GM12878 (cell line): Measurements from ENCODE around the gene E2F2. TPM values are rescaled to one million over a fixed set of nuclear protein-coding genes. Genes with fewer than 3 reads are reported as not detected.

Source experiments
- ATAC-seq: fragments of 200-7000 bp; cut with Tn5 transposase; 3 replicates; pipeline ENCODE4 v1.9.1; 2020; ENCODE audit warnings: mild to moderate bottlenecking, moderate library complexity
- BruUV-seq: library from RNA; stranded (reverse); fragments of 400-500 nt; replicated peaks from 2 replicates; lab custom pipeline; 2021; lab: Mats Ljungman, UMichigan
- CTCF ChIA-PET: fragments of 300-600 bp; sonication (Branson Sonifier 250); formaldehyde crosslinking; extraction: SDS; loops from one replicate; lab custom pipeline; 2021; ENCODE audit warnings: inconsistent platforms; lab: Yijun Ruan, JAX
- POLR2A ChIA-PET: fragments of 350-600 bp; formaldehyde crosslinking; extraction: SDS; loops from one replicate; lab custom pipeline; 2021; ENCODE audit warnings: inconsistent platforms; lab: Charles Lee
- RAD21 ChIA-PET: fragments of 300-600 bp; sonication (Branson Sonifier 250); formaldehyde crosslinking; loops from one replicate; lab custom pipeline; 2023; ENCODE audit warnings: antibody characterized with exemption; ENCODE audit not compliant: unreplicated experiment; lab: Charles Lee
- SMC1A ChIA-PET: fragments of 300-600 bp; sonication (Branson Sonifier 250); formaldehyde crosslinking; loops from one replicate; lab custom pipeline; 2023; ENCODE audit not compliant: unreplicated experiment, uncharacterized antibody; lab: Charles Lee
- DNase-seq: peaks from one replicate; pipeline ENCODE4 v3.0.0-alpha.2; 2011; ENCODE audit warnings: low read depth, low spot score
- FAIRE-seq: peaks from 3 replicates; lab custom pipeline; 2011; peaks lifted over from hg19 to GRCh38; lab: Jason Lieb, UNC
- H2AFZ ChIP-seq: 2 replicates; pipeline ENCODE4 v1.6.0; 2011; ENCODE audit warnings: low read depth, low read length, control low read depth; ENCODE audit not compliant: control insufficient read depth
- H3K27ac ChIP-seq: 2 replicates; pipeline ENCODE4 v1.5.1; 2011; ENCODE audit warnings: control low read depth; ENCODE audit not compliant: control insufficient read depth, insufficient read depth
- H3K27me3 ChIP-seq, 2 experiments: replicated peaks in 1 of 2; 2 replicates each; pipeline versions ENCODE4 v1.6.0 to v1.6.1; 2011; ENCODE audit warnings: low read length in 1 of 2; ENCODE audit not compliant: control insufficient read depth in 2 of 2, insufficient read depth in 2 of 2
- H3K36me3 ChIP-seq, 2 experiments: 2 replicates each; pipeline ENCODE4 v1.5.1; 2011; ENCODE audit warnings: low read length in 1 of 2; ENCODE audit not compliant: control insufficient read depth in 2 of 2, insufficient read depth in 2 of 2
- H3K4me1 ChIP-seq: 2 replicates; pipeline ENCODE4 v1.6.1; 2011; ENCODE audit warnings: mild to moderate bottlenecking, low read length, moderate library complexity, mixed read lengths; ENCODE audit not compliant: control insufficient read depth, insufficient read depth
- H3K4me2 ChIP-seq: 2 replicates; pipeline ENCODE4 v1.6.0; 2011; ENCODE audit warnings: control low read depth; ENCODE audit not compliant: control insufficient read depth, insufficient read depth
- H3K4me3 ChIP-seq: fragments of 200-600 bp; sonication (generic); 2 replicates; pipeline ENCODE4 v1.5.1; 2016
- H3K79me2 ChIP-seq: 2 replicates; pipeline ENCODE4 v1.6.0; 2011; ENCODE audit warnings: low read length; ENCODE audit not compliant: control insufficient read depth, insufficient read depth
- H3K9ac ChIP-seq: 2 replicates; pipeline ENCODE4 v1.8.0; 2011; ENCODE audit warnings: low read length, control low read depth, mixed read lengths; ENCODE audit not compliant: control insufficient read depth, insufficient read depth
- H3K9me3 ChIP-seq: replicated peaks from 3 replicates; pipeline ENCODE4 v1.5.1; 2011; ENCODE audit warnings: mild to moderate bottlenecking, low read length; ENCODE audit not compliant: control insufficient read depth, insufficient read depth
- H4K20me1 ChIP-seq: 2 replicates; pipeline ENCODE4 v1.6.0; 2011; ENCODE audit not compliant: control insufficient read depth, insufficient read depth
- ASH2L ChIP-seq: fragments of 300-600, 200-600 bp; sonication (generic); IDR thresholded peaks from 2 replicates; pipeline ENCODE4 v1.6.1; 2017; ENCODE audit warnings: low read depth, mild to moderate bottlenecking, borderline replicate concordance
- BACH1 ChIP-seq: fragments of 450-650 bp; IDR thresholded peaks from 2 replicates; pipeline ENCODE4 v1.6.1; 2017; ENCODE audit warnings: mild to moderate bottlenecking, borderline replicate concordance
- BHLHE40 ChIP-seq, 2 experiments: fragments of 450-650 bp in 1 of 2; IDR thresholded peaks; 2 replicates each; pipeline ENCODE4 v1.6.1; 2011 to 2017; ENCODE audit warnings: low read depth in 2 of 2, borderline replicate concordance in 1 of 2, improper control_type of control experiment in 1 of 2, low read length in 1 of 2, mild to moderate bottlenecking in 1 of 2
- CHD1 ChIP-seq: IDR thresholded peaks from 2 replicates; pipeline ENCODE4 v1.6.1; 2012; ENCODE audit warnings: low read depth, low read length, improper control_type of control experiment
- EP300 ChIP-seq, 2 experiments: fragments of 150-350 bp in 1 of 2; IDR thresholded peaks; 2 replicates each; pipeline ENCODE4 v1.6.1; 2011 to 2012; ENCODE audit warnings: low read depth in 2 of 2, low read length in 2 of 2, borderline replicate concordance in 1 of 2, improper control_type of control experiment in 1 of 2, inconsistent platforms in 1 of 2; ENCODE audit not compliant: control insufficient read depth in 1 of 2
- FOXM1 ChIP-seq: IDR thresholded peaks from 2 replicates; pipeline ENCODE4 v1.6.1; 2012; ENCODE audit warnings: low read depth, mild to moderate bottlenecking, inconsistent platforms, low read length, moderate library complexity
- MTA2 ChIP-seq: fragments of 450-650 bp; IDR thresholded peaks from 2 replicates; pipeline ENCODE4 v1.6.1; 2016; ENCODE audit warnings: low read depth, mild to moderate bottlenecking, moderate library complexity
- NFYA ChIP-seq: IDR thresholded peaks from 2 replicates; pipeline ENCODE4 v1.6.1; 2011; ENCODE audit warnings: low read depth, mild to moderate bottlenecking, low read length, improper control_type of control experiment, borderline replicate concordance
- NR2C1 ChIP-seq: fragments of 450-650 bp; IDR thresholded peaks from 2 replicates; pipeline ENCODE4 v1.6.1; 2017; ENCODE audit warnings: antibody characterized with exemption, mild to moderate bottlenecking, moderate library complexity
- NR2F1 ChIP-seq: fragments of 450-650 bp; conservative IDR thresholded peaks from 2 replicates; pipeline ENCODE4 v1.6.1; 2017; ENCODE audit warnings: mild to moderate bottlenecking
- NRF1 ChIP-seq: conservative IDR thresholded peaks from 2 replicates; pipeline ENCODE4 v1.6.1; 2011; ENCODE audit warnings: mild to moderate bottlenecking, low read depth, low read length, improper control_type of control experiment
- POU2F2 ChIP-seq: IDR thresholded peaks from 3 replicates; pipeline ENCODE4 v1.6.1; 2011; ENCODE audit warnings: low read depth, mild to moderate bottlenecking, low read length, borderline replicate concordance
- RAD21 ChIP-seq: IDR thresholded peaks from 2 replicates; pipeline ENCODE4 v1.6.1; 2011; ENCODE audit warnings: mild to moderate bottlenecking, low read depth, low read length, moderate library complexity; ENCODE audit not compliant: insufficient read depth
- RFX5 ChIP-seq: IDR thresholded peaks from 2 replicates; pipeline ENCODE4 v1.6.1; 2011; ENCODE audit warnings: low read depth, low read length, improper control_type of control experiment
- SREBF1 ChIP-seq: IDR thresholded peaks from 2 replicates; pipeline ENCODE4 v1.6.1; 2012; ENCODE audit warnings: mild to moderate bottlenecking, low read length
- STAT1 ChIP-seq: fragments of 450-650 bp; conservative IDR thresholded peaks from 2 replicates; pipeline ENCODE4 v1.6.1; 2014; ENCODE audit warnings: antibody characterized with exemption, mild to moderate bottlenecking
- TARDBP ChIP-seq: IDR thresholded peaks from 2 replicates; pipeline ENCODE4 v1.6.1; 2016; ENCODE audit warnings: borderline replicate concordance
- ZNF24 ChIP-seq: fragments of 450-650 bp; IDR thresholded peaks from 2 replicates; pipeline ENCODE4 v1.6.1; 2017; ENCODE audit warnings: antibody characterized with exemption, mild to moderate bottlenecking
- ZNF622 ChIP-seq: fragments of 450-650 bp; IDR thresholded peaks from 2 replicates; pipeline ENCODE4 v1.6.1; 2017; ENCODE audit warnings: mild to moderate bottlenecking, inconsistent platforms
- WGBS: methylation state at CpG from one replicate; pipeline ENCODE4 v1.1.6; 2016; ENCODE audit warnings: low lambda C conversion rate; ENCODE audit not compliant: insufficient replicate concordance, insufficient coverage; ENCODE audit errors: missing lambda C conversion rate; 5-methylcytosine and 5-hydroxymethylcytosine counted together
- in situ Hi-C: fragments of 300-500 bp; cut with MboI; formaldehyde crosslinking; loops from 9 replicates; pipeline ENCODE4 v1.14.3; 2018; ENCODE audit warnings: mixed read lengths
- intact Hi-C: fragments of 100-400 bp; cut with micrococcal nuclease; formaldehyde crosslinking; loops from one replicate; pipeline ENCODE4 v1.14.2; 2022; ENCODE audit not compliant: unreplicated experiment
- polyA plus RNA-seq, 11 experiments: library from polyadenylated mRNA; depleted of rRNA in 4 of 11; unstranded in 6 of 11; stranded (reverse) in 5 of 11; fragments of >200 nt; fragmentation: Nextera tagmentation in 4 of 11; fragmentation: Illumina TruSeq in 1 of 11; extraction: Ambion mirVana in 4 of 11; extraction: Trizol in 1 of 11; gene quantifications; 1 replicate in 1 of 11; 2 replicates in 10 of 11; pipeline versions ENCODE4 v1.2.1 to v1.2.3, GENCODE V29; 2011 to 2016; ENCODE audit warnings: inconsistent platforms in 2 of 11, missing spikeins in 2 of 11, low read depth in 1 of 11
- total RNA-seq, 4 experiments: library from RNA; depleted of rRNA in 3 of 4; stranded (reverse); fragments of >200 nt in 3 of 4; fragmentation: Illumina TruSeq in 1 of 4; extraction: Trizol in 1 of 4; gene quantifications; 2 replicates each; pipeline versions ENCODE4 v1.2.1 to v1.2.3, GENCODE V29; 2013 to 2021
- TF ChIP-seq, protein P1 (sequence below): IDR thresholded peaks from 2 replicates; pipeline ENCODE4 v1.6.1; 2011; ENCODE audit warnings: mild to moderate bottlenecking, low read depth, low read length, moderate library complexity; ENCODE audit not compliant: insufficient replicate concordance
- TF ChIP-seq, protein P2 (sequence below): fragments of 450-650 bp; IDR thresholded peaks from 2 replicates; pipeline ENCODE4 v1.6.1; 2017; ENCODE audit warnings: mild to moderate bottlenecking, low read depth, inconsistent platforms; ENCODE audit not compliant: poor library complexity, severe bottlenecking

The E2F2 gene
- total and polyA plus RNA-seq, 10 of the 15 experiments (the other 5 are each of a cell fraction or from before 2014, with no cell fraction given): 3.8 to 27.2 (median 14.6) TPM

DNA sequence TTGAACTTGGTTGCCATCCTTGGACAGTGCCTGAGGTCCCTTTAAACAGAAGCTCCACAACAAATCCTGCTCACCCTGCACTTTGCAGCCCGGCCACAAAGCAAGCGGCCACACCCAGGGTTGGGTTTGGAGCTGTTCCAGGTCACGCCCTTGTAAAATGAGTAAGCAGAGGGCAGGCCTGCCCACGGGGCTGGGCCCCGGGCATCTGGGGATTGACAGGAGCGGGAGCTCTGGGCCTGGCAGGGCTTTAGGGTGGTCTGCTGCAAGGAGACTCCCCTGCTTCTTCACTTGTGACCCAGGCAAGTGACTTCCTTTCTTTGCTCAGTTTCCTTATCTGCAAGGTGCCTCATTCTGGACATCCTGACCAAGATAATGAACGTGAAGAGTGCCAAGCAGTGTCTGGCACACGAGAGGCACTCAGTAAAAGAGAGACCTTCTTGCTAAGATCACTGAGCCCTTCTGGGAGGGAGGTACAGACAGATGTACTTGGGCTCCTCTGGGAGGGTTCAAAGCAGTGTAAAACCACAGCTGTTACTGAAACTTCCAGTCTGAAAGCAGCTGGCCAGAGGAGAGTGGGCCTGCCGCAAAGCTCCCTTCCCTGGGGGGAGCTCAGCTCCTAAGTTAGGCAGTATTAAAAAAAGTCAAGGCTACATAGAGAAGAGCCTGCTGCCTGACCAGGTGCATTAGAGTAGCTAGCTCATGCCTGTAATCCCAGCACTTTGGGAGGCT is 2.6 kb downstream of the E2F2 start:
- WGBS: 2% methylated on average over 9 of the region's 9 CpGs
- intact Hi-C loops (loop anchor here (5.0 kb wide), 1 partner anchor 186 kb away; the partner anchor contains the start of gene HNRNPR), in situ Hi-C loops (no loop called here)
- Histone ChIP-seq H3K4me1 (peaks cover 74% of the 10 kb centered on the region), H3K27ac (peak overlapping the region; percentile 89), H3K9me3 (no peaks in the 10 kb centered on the region), H3K4me2 (peak overlapping the region; percentile 91), H3K27me3 (no peaks in the 10 kb centered on the region), H3K36me3 (no peaks in the 10 kb centered on the region; a peak in 2 of 4 replicates), H4K20me1 (no peaks in the 10 kb centered on the region), H3K79me2 (peaks cover 66% of the 10 kb centered on the region), H2AFZ (no peak overlapping the region; the same call in 1 of the 2 replicates), H3K9ac (peak overlapping the region; percentile 15), H3K4me3 (peak overlapping the region; percentile 85)
- ChIA-PET SMC1A (interaction anchor here (0.9 to 14.8 kb wide), 10 partner anchors 10 to 109 kb away, joined by 3 to 201 read pairs (median 6); no protein-coding TSS in a partner anchor), CTCF (interaction anchor here (0.7 to 28.3 kb wide), 18 partner anchors 9 to 288 kb away, joined by 3 to 784 read pairs (median 4); partner anchors contain the start of gene ID3), RAD21 (interaction anchor here (0.7 to 11.3 kb wide), 13 partner anchors 11 to 195 kb away, joined by 3 to 153 read pairs (median 5); partner anchors contain the start of genes HNRNPR and ZNF436), POLR2A (interaction anchor here (0.8 to 3.0 kb wide), 11 partner anchors 8 to 194 kb away, joined by 3 to 30 read pairs (median 5); partner anchors contain the start of gene ID3)
- BruUV-seq: no TSS peak
- peak; percentile 76 for DNase-seq
- peak; percentile 63 for ATAC-seq
- peak; percentile 66 for FAIRE-seq
- TF ChIP-seq ZNF24: no peak
- TF ChIP-seq SREBF1: no peak
- no peak for TF ChIP-seq ZNF622
- no peak for TF ChIP-seq RAD21
- TF ChIP-seq RFX5: no peak
- no peak for TF ChIP-seq ASH2L
- no peak for TF ChIP-seq NRF1
- TF ChIP-seq CHD1: no peak
- TF ChIP-seq NFYA: no peak
- TF ChIP-seq POU2F2: no peak
- TF ChIP-seq BHLHE40 (IDR thresholded peaks at IDR 0.05; ENCODE audit: borderline replicate concordance in 1 of 2, low read depth in 2 of 2, low read length in 1 of 2): peak in 1 of 2 experiments; percentile 16; a peak in 2 of 4 replicates
- no peak for TF ChIP-seq STAT1
- peak; percentile 37; the same call in 1 of the 2 replicates for TF ChIP-seq MTA2
- 0 out of 2 replicates have a peak, but pooled peaks have one; percentile 15 for TF ChIP-seq NR2F1
- peak; percentile 37; the same call in 1 of the 2 replicates for TF ChIP-seq FOXM1
- TF ChIP-seq, protein P1, sequence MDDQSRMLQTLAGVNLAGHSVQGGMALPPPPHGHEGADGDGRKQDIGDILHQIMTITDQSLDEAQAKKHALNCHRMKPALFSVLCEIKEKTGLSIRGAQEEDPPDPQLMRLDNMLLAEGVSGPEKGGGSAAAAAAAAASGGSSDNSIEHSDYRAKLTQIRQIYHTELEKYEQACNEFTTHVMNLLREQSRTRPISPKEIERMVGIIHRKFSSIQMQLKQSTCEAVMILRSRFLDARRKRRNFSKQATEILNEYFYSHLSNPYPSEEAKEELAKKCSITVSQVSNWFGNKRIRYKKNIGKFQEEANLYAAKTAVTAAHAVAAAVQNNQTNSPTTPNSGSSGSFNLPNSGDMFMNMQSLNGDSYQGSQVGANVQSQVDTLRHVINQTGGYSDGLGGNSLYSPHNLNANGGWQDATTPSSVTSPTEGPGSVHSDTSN: no peak
- no peak for TF ChIP-seq BACH1
- 0 out of 2 replicates have a peak, but pooled peaks have one; percentile 45 for TF ChIP-seq TARDBP
- TF ChIP-seq, protein P2, sequence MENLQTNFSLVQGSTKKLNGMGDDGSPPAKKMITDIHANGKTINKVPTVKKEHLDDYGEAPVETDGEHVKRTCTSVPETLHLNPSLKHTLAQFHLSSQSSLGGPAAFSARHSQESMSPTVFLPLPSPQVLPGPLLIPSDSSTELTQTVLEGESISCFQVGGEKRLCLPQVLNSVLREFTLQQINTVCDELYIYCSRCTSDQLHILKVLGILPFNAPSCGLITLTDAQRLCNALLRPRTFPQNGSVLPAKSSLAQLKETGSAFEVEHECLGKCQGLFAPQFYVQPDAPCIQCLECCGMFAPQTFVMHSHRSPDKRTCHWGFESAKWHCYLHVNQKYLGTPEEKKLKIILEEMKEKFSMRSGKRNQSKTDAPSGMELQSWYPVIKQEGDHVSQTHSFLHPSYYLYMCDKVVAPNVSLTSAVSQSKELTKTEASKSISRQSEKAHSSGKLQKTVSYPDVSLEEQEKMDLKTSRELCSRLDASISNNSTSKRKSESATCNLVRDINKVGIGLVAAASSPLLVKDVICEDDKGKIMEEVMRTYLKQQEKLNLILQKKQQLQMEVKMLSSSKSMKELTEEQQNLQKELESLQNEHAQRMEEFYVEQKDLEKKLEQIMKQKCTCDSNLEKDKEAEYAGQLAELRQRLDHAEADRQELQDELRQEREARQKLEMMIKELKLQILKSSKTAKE: peak; percentile 18
- TF ChIP-seq EP300 (IDR thresholded peaks at IDR 0.05; ENCODE audit: borderline replicate concordance in 1 of 2, control insufficient read depth in 1 of 2, low read depth in 2 of 2, low read length in 2 of 2): peak in 1 of 2 experiments; percentile 50; a peak in 2 of 4 replicates
- TF ChIP-seq NR2C1: no peak
